Measurements from ENCODE around the gene GPR142. TPM values are rescaled to one million over a fixed set of nuclear protein-coding genes. Genes with fewer than 3 reads are reported as not detected.

GPR142 gene
- total and polyA plus RNA-seq, 4 donors, result 0.05 to 0.08 TPM; not detected in 2

- Histone ChIP-seq H3K36me3 (ENCODE audit: control insufficient read depth in 4 of 4, insufficient read depth in 3 of 4, low read depth in 1 of 4, low read length in 3 of 4) (no peaks in the 10 kb centered on the region), H3K4me1 (ENCODE audit: control insufficient read depth in 4 of 4, insufficient read depth in 4 of 4, low read length in 3 of 4) (peaks cover 0 to 15% (median 8%) of the 10 kb centered on the region in 4 donors), H3K9ac (ENCODE audit: low read depth in 1 of 2, low read length in 2 of 2) (no peak overlapping the region), H3K4me3 (ENCODE audit: low read depth in 1 of 3, low read length in 3 of 3) (no peak overlapping the region), H3K9me3 (ENCODE audit: control insufficient read depth in 4 of 4, low read length in 3 of 4) (no peaks in the 10 kb centered on the region), H3K27ac (ENCODE audit: low read depth in 1 of 2, low read length in 2 of 2) (peak overlapping the region; percentile 34 to 46), H3K27me3 (ENCODE audit: control insufficient read depth in 4 of 4, insufficient read depth in 4 of 4, low read length in 3 of 4) (peaks cover 0 to 8% (median 6%) of the 10 kb centered on the region in 4 donors)
- WGBS, result 23% methylated on average over 11 of the region's 11 CpGs
- no peak for DNase-seq (ENCODE audit: low spot score)
- TF ChIP-seq GABPA (IDR thresholded peaks at IDR 0.05 in 1 of 2, conservative IDR thresholded peaks at IDR 0.05 in 1 of 2), result no peak
- TF ChIP-seq FOXA1 (IDR thresholded peaks at IDR 0.05), result no peak
- TF ChIP-seq HNF4G (IDR thresholded peaks at IDR 0.05), result no peak
- no peak for TF ChIP-seq RAD21 (IDR thresholded peaks at IDR 0.05)
- no peak for TF ChIP-seq FOXA2 (IDR thresholded peaks at IDR 0.05)
- TF ChIP-seq, protein P1, sequence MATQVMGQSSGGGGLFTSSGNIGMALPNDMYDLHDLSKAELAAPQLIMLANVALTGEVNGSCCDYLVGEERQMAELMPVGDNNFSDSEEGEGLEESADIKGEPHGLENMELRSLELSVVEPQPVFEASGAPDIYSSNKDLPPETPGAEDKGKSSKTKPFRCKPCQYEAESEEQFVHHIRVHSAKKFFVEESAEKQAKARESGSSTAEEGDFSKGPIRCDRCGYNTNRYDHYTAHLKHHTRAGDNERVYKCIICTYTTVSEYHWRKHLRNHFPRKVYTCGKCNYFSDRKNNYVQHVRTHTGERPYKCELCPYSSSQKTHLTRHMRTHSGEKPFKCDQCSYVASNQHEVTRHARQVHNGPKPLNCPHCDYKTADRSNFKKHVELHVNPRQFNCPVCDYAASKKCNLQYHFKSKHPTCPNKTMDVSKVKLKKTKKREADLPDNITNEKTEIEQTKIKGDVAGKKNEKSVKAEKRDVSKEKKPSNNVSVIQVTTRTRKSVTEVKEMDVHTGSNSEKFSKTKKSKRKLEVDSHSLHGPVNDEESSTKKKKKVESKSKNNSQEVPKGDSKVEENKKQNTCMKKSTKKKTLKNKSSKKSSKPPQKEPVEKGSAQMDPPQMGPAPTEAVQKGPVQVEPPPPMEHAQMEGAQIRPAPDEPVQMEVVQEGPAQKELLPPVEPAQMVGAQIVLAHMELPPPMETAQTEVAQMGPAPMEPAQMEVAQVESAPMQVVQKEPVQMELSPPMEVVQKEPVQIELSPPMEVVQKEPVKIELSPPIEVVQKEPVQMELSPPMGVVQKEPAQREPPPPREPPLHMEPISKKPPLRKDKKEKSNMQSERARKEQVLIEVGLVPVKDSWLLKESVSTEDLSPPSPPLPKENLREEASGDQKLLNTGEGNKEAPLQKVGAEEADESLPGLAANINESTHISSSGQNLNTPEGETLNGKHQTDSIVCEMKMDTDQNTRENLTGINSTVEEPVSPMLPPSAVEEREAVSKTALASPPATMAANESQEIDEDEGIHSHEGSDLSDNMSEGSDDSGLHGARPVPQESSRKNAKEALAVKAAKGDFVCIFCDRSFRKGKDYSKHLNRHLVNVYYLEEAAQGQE (IDR thresholded peaks at IDR 0.05), result no peak
These were observed 41.9 kb upstream of the GPR142 start for GRCh38 chr17:74325376-74325742.

GRCh38 chr17:74325743-74326379, 41.4 kb upstream of the GPR142 start, which contains the start of gene KIF19:
KIF19 (plus strand) TSS chr17:74326226; CDS start chr17:74326350, 124 bp downstream.
- peak within 1 kb of the TSS in 1 of 3 donors; percentile 38 for H3K4me3 ChIP-seq (ENCODE audit: low read depth in 1 of 3, low read length in 3 of 3)
- H3K9me3 ChIP-seq (ENCODE audit: control insufficient read depth in 4 of 4, low read length in 3 of 4), result no peaks in the 10 kb centered on the region
- peaks cover 0 to 15% (median 8%) of the 10 kb centered on the region in 4 donors for H3K4me1 ChIP-seq (ENCODE audit: control insufficient read depth in 4 of 4, insufficient read depth in 4 of 4, low read length in 3 of 4)
- WGBS, result 4% methylated on average over 73 of the region's 73 CpGs
- peaks cover 0 to 8% (median 6%) of the 10 kb centered on the region in 4 donors for H3K27me3 ChIP-seq (ENCODE audit: control insufficient read depth in 4 of 4, insufficient read depth in 4 of 4, low read length in 3 of 4)
- H3K9ac ChIP-seq (ENCODE audit: low read depth in 1 of 2, low read length in 2 of 2), result no peak within 1 kb of the TSS
- no peaks in the 10 kb centered on the region for H3K36me3 ChIP-seq (ENCODE audit: control insufficient read depth in 4 of 4, insufficient read depth in 3 of 4, low read depth in 1 of 4, low read length in 3 of 4)
- no peak for DNase-seq (ENCODE audit: low spot score)
- H3K27ac ChIP-seq (ENCODE audit: low read depth in 1 of 2, low read length in 2 of 2), result peak within 1 kb of the TSS; percentile 34 to 46
- TF ChIP-seq RAD21 (IDR thresholded peaks at IDR 0.05) (no peak), JUND (IDR thresholded peaks at IDR 0.05) (no peak), HNF4G (IDR thresholded peaks at IDR 0.05) (no peak), RXRA (IDR thresholded peaks at IDR 0.05) (no peak), EGR1 (IDR thresholded peaks at IDR 0.05; ENCODE audit: low read depth in 2 of 2) (no peak), ZBTB33 (IDR thresholded peaks at IDR 0.05) (no peak), NR2F2 (IDR thresholded peaks at IDR 0.05) (no peak), CTCF (IDR thresholded peaks at IDR 0.05; ENCODE audit: low read depth, low read length, missing input control) (no peak), FOXA2 (IDR thresholded peaks at IDR 0.05) (no peak), FOXA1 (IDR thresholded peaks at IDR 0.05) (no peak), GABPA (IDR thresholded peaks at IDR 0.05 in 1 of 2, conservative IDR thresholded peaks at IDR 0.05 in 1 of 2) (no peak), MAX (IDR thresholded peaks at IDR 0.05) (no peak), YY1 (IDR thresholded peaks at IDR 0.05) (no peak), TAF1 (conservative IDR thresholded peaks at IDR 0.05) (no peak), HNF4A (conservative IDR thresholded peaks at IDR 0.05) (no peak), SP1 (IDR thresholded peaks at IDR 0.05) (no peak)
- TF ChIP-seq, protein P2, sequence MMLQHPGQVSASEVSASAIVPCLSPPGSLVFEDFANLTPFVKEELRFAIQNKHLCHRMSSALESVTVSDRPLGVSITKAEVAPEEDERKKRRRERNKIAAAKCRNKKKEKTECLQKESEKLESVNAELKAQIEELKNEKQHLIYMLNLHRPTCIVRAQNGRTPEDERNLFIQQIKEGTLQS (IDR thresholded peaks at IDR 0.05), result no peak
- TF ChIP-seq, protein P1 (IDR thresholded peaks at IDR 0.05), result no peak

Measured in liver (tissue), 9 donors.